ENCODE measurements around the gene TXK.

The TXK gene

DNA sequence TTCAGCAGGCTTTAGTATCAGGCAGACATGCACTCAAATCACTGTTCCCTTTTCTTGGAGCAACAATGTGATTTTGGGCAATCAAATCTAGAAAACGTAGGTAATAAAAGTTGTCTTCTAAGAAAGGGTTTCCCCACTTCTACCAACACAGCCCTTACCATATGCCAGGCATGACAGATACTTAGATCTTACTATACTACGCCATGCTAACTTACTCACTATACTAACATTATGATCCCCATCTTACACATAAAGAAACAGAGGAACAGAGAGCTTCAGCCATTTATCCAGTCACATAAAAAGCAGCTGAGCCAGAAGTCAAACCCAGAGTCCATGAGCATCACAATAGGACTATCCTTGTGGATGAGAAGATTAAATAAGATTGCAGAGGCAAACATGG is 9.2 kb downstream of the TXK start:
- Histone ChIP-seq H3K4me1 (ENCODE audit: control insufficient read depth in 1 of 2, insufficient read depth in 2 of 2, low read length in 2 of 2) (peaks cover 17 to 18% of the 10 kb centered on the region in 2 donors), H3K4me3 (ENCODE audit: low read depth in 1 of 2, low read length in 2 of 2) (no peak overlapping the region), H3K27me3 (ENCODE audit: control insufficient read depth in 1 of 2, insufficient read depth in 2 of 2, low read length in 2 of 2) (no peaks in the 10 kb centered on the region), H3K36me3 (ENCODE audit: control insufficient read depth in 1 of 2, insufficient read depth in 2 of 2, low read length in 2 of 2) (no peaks in the 10 kb centered on the region), H3K9ac (ENCODE audit: low read depth in 1 of 2, low read length in 2 of 2) (no peak overlapping the region), H3K9me3 (ENCODE audit: control insufficient read depth in 1 of 2, low read length in 2 of 2) (no peaks in the 10 kb centered on the region), H3K27ac (ENCODE audit: low read depth, low read length) (no peak overlapping the region)

DNA sequence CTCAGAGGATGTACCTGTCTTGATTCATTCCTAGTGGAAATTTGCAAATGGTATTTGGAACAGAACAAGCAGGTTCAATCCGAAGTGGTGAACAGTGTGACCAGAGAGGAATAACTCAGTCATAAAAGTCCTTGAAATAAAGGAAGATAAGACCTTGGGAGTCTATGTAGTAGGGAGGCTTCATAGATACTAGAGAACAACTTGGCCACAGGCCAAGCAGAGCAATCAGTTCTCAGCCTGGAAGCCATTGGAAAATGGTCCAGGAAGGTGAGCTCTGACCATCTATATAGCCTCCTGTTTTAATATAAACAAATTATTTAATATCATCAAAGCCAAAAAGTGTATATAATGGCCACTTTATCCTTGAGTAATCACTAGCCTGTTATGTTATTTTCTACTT is 11.3 kb downstream of the TXK start:
- Histone ChIP-seq H3K9ac (ENCODE audit: low read depth in 1 of 2, low read length in 2 of 2) (no peak overlapping the region), H3K4me3 (ENCODE audit: low read depth in 1 of 2, low read length in 2 of 2) (no peak overlapping the region), H3K27me3 (ENCODE audit: control insufficient read depth in 1 of 2, insufficient read depth in 2 of 2, low read length in 2 of 2) (no peaks in the 10 kb centered on the region), H3K4me1 (ENCODE audit: control insufficient read depth in 1 of 2, insufficient read depth in 2 of 2, low read length in 2 of 2) (peaks cover 5 to 6% of the 10 kb centered on the region in 2 donors), H3K36me3 (ENCODE audit: control insufficient read depth in 1 of 2, insufficient read depth in 2 of 2, low read length in 2 of 2) (no peaks in the 10 kb centered on the region), H3K9me3 (ENCODE audit: control insufficient read depth in 1 of 2, low read length in 2 of 2) (no peaks in the 10 kb centered on the region), H3K27ac (ENCODE audit: low read depth, low read length) (no peak overlapping the region)

DNA sequence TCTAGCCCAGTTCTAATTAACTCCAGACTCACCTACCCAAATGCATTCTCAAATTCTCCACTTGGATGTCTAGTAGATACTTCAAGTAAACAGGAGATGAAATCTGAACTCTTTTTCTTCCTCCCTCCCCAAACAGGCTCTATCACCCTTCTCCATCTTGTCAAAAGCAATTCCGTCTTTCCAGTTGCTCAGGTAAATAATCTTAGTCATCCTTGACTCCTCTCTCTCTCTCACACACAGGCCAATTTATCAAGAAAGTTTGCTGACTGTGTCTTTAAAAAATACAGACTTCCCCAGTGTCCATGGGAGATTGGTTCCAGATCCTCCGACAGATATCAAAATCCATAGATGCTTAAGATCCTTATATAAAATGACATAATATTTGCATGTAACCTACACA is 12.9 kb downstream of the TXK start:
- Histone ChIP-seq H3K9ac (ENCODE audit: low read depth in 1 of 2, low read length in 2 of 2) (no peak overlapping the region), H3K36me3 (ENCODE audit: control insufficient read depth in 1 of 2, insufficient read depth in 2 of 2, low read length in 2 of 2) (no peaks in the 10 kb centered on the region), H3K9me3 (ENCODE audit: control insufficient read depth in 1 of 2, low read length in 2 of 2) (no peaks in the 10 kb centered on the region), H3K4me3 (ENCODE audit: low read depth in 1 of 2, low read length in 2 of 2) (no peak overlapping the region), H3K27me3 (ENCODE audit: control insufficient read depth in 1 of 2, insufficient read depth in 2 of 2, low read length in 2 of 2) (no peaks in the 10 kb centered on the region), H3K27ac (ENCODE audit: low read depth, low read length) (no peak overlapping the region), H3K4me1 (ENCODE audit: control insufficient read depth in 1 of 2, insufficient read depth in 2 of 2, low read length in 2 of 2) (no peaks in the 10 kb centered on the region)

DNA sequence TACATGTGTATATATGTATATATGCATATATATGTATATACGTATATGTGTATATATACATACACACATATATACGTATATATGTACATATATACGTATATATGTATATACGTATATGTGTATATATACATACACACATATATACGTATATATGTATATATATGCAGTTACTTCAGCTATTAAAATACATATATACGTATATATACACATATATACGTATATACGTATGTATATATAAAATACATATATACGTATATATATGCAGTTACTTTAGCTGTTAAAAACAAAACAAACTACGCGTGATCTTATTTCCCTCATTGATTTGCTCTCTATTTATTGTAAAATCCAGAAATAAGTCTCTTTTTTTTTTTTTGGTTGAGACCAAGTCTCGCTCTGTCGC is 13.9 kb downstream of the TXK start:
- Histone ChIP-seq H3K9me3 (ENCODE audit: control insufficient read depth in 1 of 2, low read length in 2 of 2) (no peaks in the 10 kb centered on the region), H3K27me3 (ENCODE audit: control insufficient read depth in 1 of 2, insufficient read depth in 2 of 2, low read length in 2 of 2) (no peaks in the 10 kb centered on the region), H3K9ac (ENCODE audit: low read depth in 1 of 2, low read length in 2 of 2) (no peak overlapping the region), H3K36me3 (ENCODE audit: control insufficient read depth in 1 of 2, insufficient read depth in 2 of 2, low read length in 2 of 2) (no peaks in the 10 kb centered on the region), H3K27ac (ENCODE audit: low read depth, low read length) (no peak overlapping the region), H3K4me1 (ENCODE audit: control insufficient read depth in 1 of 2, insufficient read depth in 2 of 2, low read length in 2 of 2) (no peaks in the 10 kb centered on the region), H3K4me3 (ENCODE audit: low read depth in 1 of 2, low read length in 2 of 2) (no peak overlapping the region)

DNA sequence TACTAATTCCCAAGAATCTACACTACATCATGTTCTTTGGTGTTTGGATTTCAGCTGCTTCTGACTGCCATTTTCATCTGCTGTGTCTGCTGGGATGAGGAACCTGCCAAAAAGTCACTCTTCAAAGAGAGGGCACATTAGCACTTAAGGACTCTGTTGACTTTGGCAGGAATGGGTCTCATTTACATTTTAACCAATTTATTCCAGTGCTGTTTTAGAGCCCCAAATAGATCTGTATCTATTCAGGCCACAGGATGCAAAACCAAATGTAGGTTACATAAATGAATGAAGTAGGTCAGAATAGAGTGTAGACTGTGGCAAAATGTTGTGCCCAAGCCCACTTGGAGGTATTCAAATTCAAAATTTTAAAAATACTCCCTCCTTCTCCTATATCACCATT is 14.4 kb downstream of the TXK start:
- Histone ChIP-seq H3K27me3 (ENCODE audit: control insufficient read depth in 1 of 2, insufficient read depth in 2 of 2, low read length in 2 of 2) (no peaks in the 10 kb centered on the region), H3K9me3 (ENCODE audit: control insufficient read depth in 1 of 2, low read length in 2 of 2) (no peaks in the 10 kb centered on the region), H3K4me1 (ENCODE audit: control insufficient read depth in 1 of 2, insufficient read depth in 2 of 2, low read length in 2 of 2) (no peaks in the 10 kb centered on the region), H3K27ac (ENCODE audit: low read depth, low read length) (no peak overlapping the region), H3K4me3 (ENCODE audit: low read depth in 1 of 2, low read length in 2 of 2) (no peak overlapping the region), H3K9ac (ENCODE audit: low read depth in 1 of 2, low read length in 2 of 2) (no peak overlapping the region), H3K36me3 (ENCODE audit: control insufficient read depth in 1 of 2, insufficient read depth in 2 of 2, low read length in 2 of 2) (no peaks in the 10 kb centered on the region)

DNA sequence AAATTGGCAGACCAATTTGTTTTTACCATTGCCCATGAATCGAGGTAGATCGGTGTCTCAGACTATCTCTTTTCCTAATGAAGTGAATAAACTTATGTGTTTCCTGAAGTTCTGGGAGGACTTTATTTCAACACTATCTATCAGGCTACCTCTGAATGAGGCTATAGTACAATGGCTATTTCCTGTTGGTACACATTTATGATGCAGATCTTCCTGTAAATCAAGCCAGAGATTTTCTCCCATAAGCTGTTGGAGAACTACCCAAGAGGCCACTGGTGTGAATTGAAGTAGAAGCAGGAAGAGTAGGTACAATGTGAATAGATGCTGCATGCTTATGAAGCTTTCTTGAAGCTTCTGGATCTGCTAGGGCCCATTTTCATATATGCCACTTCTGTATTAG is 16.0 kb downstream of the TXK start:
- Histone ChIP-seq H3K9me3 (ENCODE audit: control insufficient read depth in 1 of 2, low read length in 2 of 2) (no peaks in the 10 kb centered on the region), H3K4me1 (ENCODE audit: control insufficient read depth in 1 of 2, insufficient read depth in 2 of 2, low read length in 2 of 2) (no peaks in the 10 kb centered on the region), H3K4me3 (ENCODE audit: low read depth in 1 of 2, low read length in 2 of 2) (no peak overlapping the region), H3K27me3 (ENCODE audit: control insufficient read depth in 1 of 2, insufficient read depth in 2 of 2, low read length in 2 of 2) (no peaks in the 10 kb centered on the region), H3K27ac (ENCODE audit: low read depth, low read length) (no peak overlapping the region), H3K9ac (ENCODE audit: low read depth in 1 of 2, low read length in 2 of 2) (no peak overlapping the region), H3K36me3 (ENCODE audit: control insufficient read depth in 1 of 2, insufficient read depth in 2 of 2, low read length in 2 of 2) (no peaks in the 10 kb centered on the region)

DNA sequence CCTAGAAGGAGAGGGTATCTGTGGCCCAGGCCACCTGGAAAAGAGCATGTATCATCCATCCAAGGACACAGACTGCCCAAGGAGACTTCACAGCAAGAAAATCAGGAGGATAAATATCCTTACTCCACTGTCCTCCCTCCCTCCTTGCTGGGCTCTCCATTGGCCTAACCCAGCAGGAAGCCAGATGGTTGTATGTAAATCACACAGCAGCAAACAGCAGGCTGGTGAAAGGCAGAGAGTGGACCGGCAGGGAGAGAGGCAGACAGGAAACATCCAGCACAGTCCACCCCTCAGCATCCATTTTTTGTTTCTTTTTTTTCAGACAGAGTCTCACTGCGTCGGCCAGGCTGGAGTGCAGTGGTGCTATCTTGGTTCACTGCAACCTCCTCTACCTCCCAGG is 17.5 kb downstream of the TXK start:
- Histone ChIP-seq H3K27ac (ENCODE audit: low read depth, low read length) (no peak overlapping the region), H3K27me3 (ENCODE audit: control insufficient read depth in 1 of 2, insufficient read depth in 2 of 2, low read length in 2 of 2) (no peaks in the 10 kb centered on the region), H3K4me3 (ENCODE audit: low read depth in 1 of 2, low read length in 2 of 2) (no peak overlapping the region), H3K9me3 (ENCODE audit: control insufficient read depth in 1 of 2, low read length in 2 of 2) (no peaks in the 10 kb centered on the region), H3K4me1 (ENCODE audit: control insufficient read depth in 1 of 2, insufficient read depth in 2 of 2, low read length in 2 of 2) (no peaks in the 10 kb centered on the region), H3K36me3 (ENCODE audit: control insufficient read depth in 1 of 2, insufficient read depth in 2 of 2, low read length in 2 of 2) (no peaks in the 10 kb centered on the region), H3K9ac (ENCODE audit: low read depth in 1 of 2, low read length in 2 of 2) (no peak overlapping the region)

DNA sequence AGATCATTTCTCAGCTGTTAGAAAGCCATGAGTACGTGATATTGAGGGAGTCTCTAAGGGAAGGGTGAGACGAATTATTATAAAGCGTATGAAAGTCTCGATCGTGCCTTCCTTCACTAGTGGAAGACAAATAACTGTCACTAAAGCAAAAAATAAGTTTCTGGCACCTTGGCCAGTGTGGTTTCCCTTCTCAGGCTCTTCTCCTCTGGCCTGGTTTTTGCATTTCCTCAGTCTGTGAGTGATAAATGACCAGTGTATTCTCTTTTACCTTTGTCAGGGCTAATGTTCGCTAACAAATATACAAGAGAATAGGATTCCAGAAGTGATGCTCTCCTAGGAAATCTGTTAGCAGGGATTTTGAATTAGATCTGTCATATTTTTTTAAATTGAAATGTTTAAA is 19.6 kb downstream of the TXK start:
- Histone ChIP-seq H3K27me3 (ENCODE audit: control insufficient read depth in 1 of 2, insufficient read depth in 2 of 2, low read length in 2 of 2) (no peaks in the 10 kb centered on the region), H3K9ac (ENCODE audit: low read depth in 1 of 2, low read length in 2 of 2) (no peak overlapping the region), H3K4me1 (ENCODE audit: control insufficient read depth in 1 of 2, insufficient read depth in 2 of 2, low read length in 2 of 2) (no peaks in the 10 kb centered on the region), H3K27ac (ENCODE audit: low read depth, low read length) (no peak overlapping the region), H3K9me3 (ENCODE audit: control insufficient read depth in 1 of 2, low read length in 2 of 2) (no peaks in the 10 kb centered on the region), H3K36me3 (ENCODE audit: control insufficient read depth in 1 of 2, insufficient read depth in 2 of 2, low read length in 2 of 2) (no peaks in the 10 kb centered on the region), H3K4me3 (ENCODE audit: low read depth in 1 of 2, low read length in 2 of 2) (no peak overlapping the region)

DNA sequence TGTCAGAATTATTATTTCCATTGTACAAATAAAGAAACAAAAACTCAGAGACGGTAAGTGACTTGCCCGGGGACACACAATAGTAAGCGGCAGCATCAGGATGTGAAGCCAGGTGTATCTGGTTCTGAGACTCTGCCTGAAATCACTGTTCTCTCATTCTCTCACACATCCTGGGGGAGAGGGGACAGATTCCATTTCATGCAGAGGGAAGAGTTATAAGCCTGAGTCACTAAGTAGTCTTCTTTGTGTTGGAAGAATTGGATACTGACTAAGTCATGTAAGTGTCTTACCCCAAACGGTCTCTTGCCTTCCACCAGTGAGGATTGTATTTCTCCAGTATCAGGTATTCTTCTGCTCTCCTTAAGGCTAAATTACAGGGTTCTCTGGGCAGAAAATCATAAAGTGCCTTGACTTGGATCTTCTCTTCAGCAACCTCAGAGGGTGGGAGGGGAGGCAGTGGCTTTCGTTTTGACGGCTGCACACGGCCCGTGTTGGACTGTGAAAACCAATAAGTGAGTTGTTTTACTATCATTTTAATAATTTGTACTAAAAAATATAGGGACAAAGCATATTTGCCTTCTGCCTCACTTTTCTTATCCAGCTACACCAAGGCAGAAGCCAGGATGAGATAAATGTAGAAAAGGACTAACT is 21.9 kb downstream of the TXK start:
- no peaks in the 10 kb centered on the region for H3K36me3 ChIP-seq (ENCODE audit: control insufficient read depth in 1 of 2, insufficient read depth in 2 of 2, low read length in 2 of 2)
- H3K9ac ChIP-seq (ENCODE audit: low read depth in 1 of 2, low read length in 2 of 2): no peak overlapping the region
- H3K27me3 ChIP-seq (ENCODE audit: control insufficient read depth in 1 of 2, insufficient read depth in 2 of 2, low read length in 2 of 2): no peaks in the 10 kb centered on the region
- H3K4me3 ChIP-seq (ENCODE audit: low read depth in 1 of 2, low read length in 2 of 2): no peak overlapping the region
- H3K9me3 ChIP-seq (ENCODE audit: control insufficient read depth in 1 of 2, low read length in 2 of 2): no peaks in the 10 kb centered on the region
- H3K27ac ChIP-seq (ENCODE audit: low read depth, low read length): no peak overlapping the region
- H3K4me1 ChIP-seq (ENCODE audit: control insufficient read depth in 1 of 2, insufficient read depth in 2 of 2, low read length in 2 of 2): no peaks in the 10 kb centered on the region

DNA sequence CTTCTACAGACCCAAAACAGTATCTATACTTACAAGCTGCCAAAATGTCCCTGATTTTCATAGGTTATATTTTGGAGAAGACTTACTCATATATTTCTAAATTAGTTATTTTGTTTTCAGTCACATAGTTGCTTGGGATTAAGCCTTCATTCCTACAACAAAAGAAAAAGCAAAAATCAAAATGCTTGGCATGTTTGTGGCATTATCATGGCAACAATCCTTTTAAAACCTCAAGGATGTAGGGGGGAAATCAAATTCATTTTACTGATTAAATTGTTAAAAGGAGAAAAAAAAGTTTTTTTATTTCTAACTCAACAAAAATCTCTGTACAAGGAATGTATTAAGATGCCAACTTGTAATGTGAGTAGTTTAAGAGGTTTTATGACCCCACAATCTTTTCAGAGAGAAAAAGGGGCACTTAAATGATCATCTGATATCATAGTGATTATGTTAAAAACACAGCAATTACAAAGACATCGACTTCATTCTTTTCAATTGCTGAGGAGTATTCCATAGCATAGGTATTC is 23.5 kb downstream of the TXK start:
- H3K9me3 ChIP-seq (ENCODE audit: control insufficient read depth in 1 of 2, low read length in 2 of 2): no peaks in the 10 kb centered on the region
- no peak overlapping the region for H3K9ac ChIP-seq (ENCODE audit: low read depth in 1 of 2, low read length in 2 of 2)
- H3K4me1 ChIP-seq (ENCODE audit: control insufficient read depth in 1 of 2, insufficient read depth in 2 of 2, low read length in 2 of 2): no peaks in the 10 kb centered on the region
- no peaks in the 10 kb centered on the region for H3K36me3 ChIP-seq (ENCODE audit: control insufficient read depth in 1 of 2, insufficient read depth in 2 of 2, low read length in 2 of 2)
- H3K27me3 ChIP-seq (ENCODE audit: control insufficient read depth in 1 of 2, insufficient read depth in 2 of 2, low read length in 2 of 2): no peaks in the 10 kb centered on the region
- no peak overlapping the region for H3K27ac ChIP-seq (ENCODE audit: low read depth, low read length)
- no peak overlapping the region for H3K4me3 ChIP-seq (ENCODE audit: low read depth in 1 of 2, low read length in 2 of 2)
